ENCODE data around the gene MOGAT2.

DNA sequence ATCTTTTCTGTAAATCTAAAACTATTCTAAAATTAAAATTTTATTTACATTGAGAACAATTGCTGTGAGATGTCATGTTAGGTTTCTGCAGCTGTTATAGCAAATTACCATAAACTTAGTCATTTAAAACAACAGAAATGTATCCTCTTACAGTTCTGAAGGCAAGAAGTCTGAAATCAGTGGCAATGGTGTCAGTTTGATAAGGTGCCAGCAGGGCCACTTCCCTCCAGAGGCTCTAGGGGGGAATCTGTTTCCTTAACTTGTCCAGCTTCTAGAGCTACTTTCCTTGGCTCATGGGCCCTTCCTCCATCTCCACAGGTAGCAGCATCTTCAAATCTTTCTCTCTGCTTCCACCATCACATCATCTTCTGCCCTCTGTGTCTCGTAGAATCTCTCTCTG, 23.0 kb downstream of the MOGAT2 start:
- TF ChIP-seq SUZ12 (IDR thresholded peaks at IDR 0.05; ENCODE audit: extremely low read depth, insufficient read depth, insufficient read length) (no peak), YY1 (IDR thresholded peaks at IDR 0.05; ENCODE audit: insufficient read depth, insufficient read length) (no peak)
